Natural killer cell (primary cell): ENCODE results near the gene SMARCA4. TPM values are rescaled to one million over a fixed set of nuclear protein-coding genes. Genes with fewer than 3 reads are reported as not detected.

ENCODE experiments used
- ATAC-seq, 3 donors: fragments of 150-1000 bp in 2 of 3; fragments of 200-7000 bp in 1 of 3; cut with Tn5 transposase; 1 replicate in 1 of 3; 2 replicates in 2 of 3; pipeline ENCODE4 v1.10.0; 2021; ENCODE audit warnings: mild to moderate bottlenecking in 2 of 3, moderate library complexity in 2 of 3
- DNase-seq, 2 donors: peaks; one replicate each; pipeline versions ENCODE4 v3.0.0 to v3.0.0-alpha.2; 2013 to 2021; ENCODE audit warnings: mixed read lengths in 1 of 2
- H3K27ac ChIP-seq: one replicate; pipeline ENCODE4 v1.5.1; 2013; ENCODE audit warnings: mild to moderate bottlenecking, low read length
- H3K27me3 ChIP-seq: one replicate; pipeline ENCODE4 v1.6.1; 2013; ENCODE audit warnings: low read length; ENCODE audit not compliant: control insufficient read depth, insufficient read depth
- H3K36me3 ChIP-seq: one replicate; pipeline ENCODE4 v1.6.1; 2013; ENCODE audit warnings: low read length; ENCODE audit not compliant: control insufficient read depth, insufficient read depth
- H3K4me1 ChIP-seq: one replicate; pipeline ENCODE4 v1.6.1; 2013; ENCODE audit warnings: low read length; ENCODE audit not compliant: control insufficient read depth, insufficient read depth
- H3K4me3 ChIP-seq: one replicate; pipeline ENCODE4 v1.5.1; 2013; ENCODE audit warnings: low read length
- H3K9me3 ChIP-seq: one replicate; pipeline ENCODE4 v1.6.1; 2013; ENCODE audit warnings: low read length; ENCODE audit not compliant: control insufficient read depth, insufficient read depth
- H3K27ac Mint-ChIP-seq, 2 donors: one replicate each; pipeline ENCODE4 v1.8.0; 2022; ENCODE audit warnings: mild to moderate bottlenecking in 2 of 2, mixed read lengths in 2 of 2, moderate library complexity in 1 of 2
- H3K27me3 Mint-ChIP-seq, 2 donors: one replicate each; pipeline ENCODE4 v1.8.0; 2022; ENCODE audit warnings: low read depth in 2 of 2, mixed read lengths in 2 of 2
- H3K36me3 Mint-ChIP-seq: one replicate; pipeline ENCODE4 v1.8.0; 2022; ENCODE audit warnings: mixed read lengths
- H3K4me1 Mint-ChIP-seq, 2 donors: one replicate each; pipeline ENCODE4 v1.8.0; 2022; ENCODE audit warnings: mixed read lengths in 2 of 2
- H3K4me3 Mint-ChIP-seq: one replicate; pipeline ENCODE4 v1.8.0; 2022; ENCODE audit warnings: mild to moderate bottlenecking, moderate library complexity, mixed read lengths
- H3K9me3 Mint-ChIP-seq, 2 donors: one replicate each; pipeline ENCODE4 v1.8.0; 2022; ENCODE audit warnings: mixed read lengths in 2 of 2
- WGBS: methylation state at CpG from one replicate; pipeline ENCODE4 v1.1.7; 2013; ENCODE audit warnings: missing lambda C conversion rate; ENCODE audit not compliant: insufficient coverage; 5-methylcytosine and 5-hydroxymethylcytosine counted together
- intact Hi-C: fragments of 100-400 bp; cut with micrococcal nuclease; formaldehyde crosslinking; loops from one replicate; pipeline ENCODE4 v1.14.2; 2022
- total RNA-seq, 4 donors: library from RNA; stranded (reverse); fragments of 120-200 nt in 1 of 4; gene quantifications; one replicate each; pipeline versions ENCODE4 v1.2.3 to v1.2.4, GENCODE V29; 2013 to 2022
- TF ChIP-seq, protein P1 (sequence below): fragments of 200-600 bp; IDR thresholded peaks from one replicate; pipeline ENCODE4 v1.8.0; 2022; ENCODE audit warnings: antibody characterized with exemption

The SMARCA4 gene
- total RNA-seq, 3 donors from 2014 or later (not counting 1 experiment from before 2014, with no cell fraction given), result 85.4 to 96.1 (median 93.6) TPM

DNA sequence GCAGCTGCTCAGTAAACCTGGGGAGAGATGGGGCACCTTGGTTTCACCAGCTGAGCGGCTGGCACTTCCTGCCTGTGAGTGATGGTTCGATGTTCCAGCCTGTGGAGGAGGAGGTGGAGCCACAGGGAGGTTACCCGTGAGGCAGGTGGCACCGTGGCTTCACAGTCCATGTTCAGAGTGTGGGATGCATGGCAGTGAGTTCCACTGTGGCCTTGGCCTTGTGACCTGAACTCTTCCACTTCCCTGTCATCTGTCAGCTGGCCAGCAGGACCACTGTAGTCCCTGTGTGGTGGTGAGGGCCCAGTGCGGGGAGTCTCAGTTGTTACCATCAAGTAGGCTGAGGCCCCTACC is 16.9 kb downstream of the SMARCA4 start:
- peaks cover 18 to 26% of the 10 kb centered on the region in 2 donors for H3K4me1 Mint-ChIP-seq
- 39% methylated on average over 5 of the region's 5 CpGs for WGBS
- TF ChIP-seq, protein P1, sequence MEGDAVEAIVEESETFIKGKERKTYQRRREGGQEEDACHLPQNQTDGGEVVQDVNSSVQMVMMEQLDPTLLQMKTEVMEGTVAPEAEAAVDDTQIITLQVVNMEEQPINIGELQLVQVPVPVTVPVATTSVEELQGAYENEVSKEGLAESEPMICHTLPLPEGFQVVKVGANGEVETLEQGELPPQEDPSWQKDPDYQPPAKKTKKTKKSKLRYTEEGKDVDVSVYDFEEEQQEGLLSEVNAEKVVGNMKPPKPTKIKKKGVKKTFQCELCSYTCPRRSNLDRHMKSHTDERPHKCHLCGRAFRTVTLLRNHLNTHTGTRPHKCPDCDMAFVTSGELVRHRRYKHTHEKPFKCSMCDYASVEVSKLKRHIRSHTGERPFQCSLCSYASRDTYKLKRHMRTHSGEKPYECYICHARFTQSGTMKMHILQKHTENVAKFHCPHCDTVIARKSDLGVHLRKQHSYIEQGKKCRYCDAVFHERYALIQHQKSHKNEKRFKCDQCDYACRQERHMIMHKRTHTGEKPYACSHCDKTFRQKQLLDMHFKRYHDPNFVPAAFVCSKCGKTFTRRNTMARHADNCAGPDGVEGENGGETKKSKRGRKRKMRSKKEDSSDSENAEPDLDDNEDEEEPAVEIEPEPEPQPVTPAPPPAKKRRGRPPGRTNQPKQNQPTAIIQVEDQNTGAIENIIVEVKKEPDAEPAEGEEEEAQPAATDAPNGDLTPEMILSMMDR, result no peak

DNA sequence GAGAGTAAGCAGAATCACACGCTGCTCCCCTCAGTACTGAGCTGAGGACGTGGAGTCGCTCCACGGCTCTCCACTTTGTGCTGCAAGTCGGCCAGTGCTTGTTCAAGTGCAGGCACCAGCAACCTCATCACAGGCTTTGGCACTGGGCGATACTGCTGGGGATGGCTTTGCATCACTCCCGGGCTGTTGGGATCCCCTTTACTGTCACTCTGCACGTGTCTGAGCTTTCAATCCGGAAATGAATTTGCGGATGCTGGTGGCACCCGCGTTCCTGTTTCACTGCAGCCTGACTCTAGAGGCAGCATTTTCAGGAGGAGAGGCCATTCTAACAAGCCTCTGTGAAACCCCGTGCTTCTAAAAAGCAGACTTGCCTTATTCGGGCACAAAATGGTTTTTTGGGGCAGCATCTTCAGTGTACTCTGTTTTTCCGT is 19.1 kb downstream of the SMARCA4 start:
- intact Hi-C loops, result no loop called here
- no peak overlapping the region for H3K27ac ChIP-seq

More for the DNA sequence above, 16.9 kb downstream of the SMARCA4 start:
- Mint-ChIP-seq H3K27me3 (no peaks in the 10 kb centered on the region), H3K9me3 (no peaks in the 10 kb centered on the region), H3K36me3 (no peaks in the 10 kb centered on the region), H3K4me3 (no peak overlapping the region), H3K27ac (peak overlapping the region; percentile 19 to 58)
- Histone ChIP-seq H3K4me3 (no peak overlapping the region), H3K27ac (no peak overlapping the region), H3K4me1 (peaks cover 6% of the 10 kb centered on the region), H3K27me3 (no peaks in the 10 kb centered on the region), H3K36me3 (no peaks in the 10 kb centered on the region), H3K9me3 (no peaks in the 10 kb centered on the region)
- intact Hi-C loops, result no loop called here
- DNase-seq (no peak), ATAC-seq (no peak)

DNA sequence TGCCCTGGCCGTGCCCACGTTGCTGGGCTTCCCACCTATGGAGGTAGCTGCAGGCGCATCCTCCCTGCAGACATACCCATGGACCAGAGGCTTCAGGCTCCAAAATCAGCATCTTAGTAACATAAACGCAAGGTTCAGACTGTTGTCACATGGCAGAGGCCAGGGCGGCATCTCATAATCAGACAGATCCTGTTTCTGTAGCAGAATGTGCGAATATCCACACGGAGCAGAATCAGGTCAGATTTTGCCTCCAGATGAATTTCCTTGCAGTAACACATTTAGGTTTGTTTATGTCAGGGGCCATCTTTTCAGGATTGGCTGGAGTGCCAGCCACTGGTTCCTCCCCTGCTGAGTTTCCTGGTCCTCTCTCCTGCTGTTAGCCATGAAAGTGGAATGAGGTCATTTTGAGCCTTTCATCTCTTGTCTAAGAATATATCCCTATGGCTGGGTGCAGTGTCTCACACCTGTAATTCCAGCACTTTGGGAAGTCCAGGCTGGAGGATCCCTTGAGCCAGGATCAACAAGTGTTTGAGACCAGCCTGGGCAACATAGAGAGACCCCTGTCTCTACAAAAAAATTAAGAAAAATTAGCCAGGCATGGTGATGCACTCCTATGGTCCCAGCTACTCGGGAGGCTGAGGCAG is 20.5 kb downstream of the SMARCA4 start:
- intact Hi-C loops, result no loop called here

More for the DNA sequence above, 19.1 kb downstream of the SMARCA4 start:
- Histone ChIP-seq H3K4me1 (peaks cover 6% of the 10 kb centered on the region), H3K27me3 (no peaks in the 10 kb centered on the region), H3K9me3 (no peaks in the 10 kb centered on the region), H3K36me3 (peaks cover 3% of the 10 kb centered on the region), H3K4me3 (no peak overlapping the region)
- 75% methylated on average over 15 of the region's 15 CpGs for WGBS
- TF ChIP-seq, protein P1, result no peak
- Mint-ChIP-seq H3K4me1 (peaks cover 18 to 23% of the 10 kb centered on the region in 2 donors), H3K27me3 (no peaks in the 10 kb centered on the region), H3K27ac (no peak overlapping the region), H3K9me3 (no peaks in the 10 kb centered on the region), H3K36me3 (no peaks in the 10 kb centered on the region), H3K4me3 (no peak overlapping the region)
- ATAC-seq (peak in 2 of 3 donors; percentile 37 to 64), DNase-seq (peak in 1 of 2 donors; percentile 54)

More for the DNA sequence above, 20.5 kb downstream of the SMARCA4 start:
- Histone ChIP-seq H3K27me3 (no peaks in the 10 kb centered on the region), H3K36me3 (peaks cover 14% of the 10 kb centered on the region), H3K9me3 (no peaks in the 10 kb centered on the region), H3K27ac (no peak overlapping the region), H3K4me1 (peaks cover 6% of the 10 kb centered on the region), H3K4me3 (no peak overlapping the region)
- H3K4me1 Mint-ChIP-seq, result peaks cover 12 to 15% of the 10 kb centered on the region in 2 donors
- TF ChIP-seq, protein P1, result no peak
- no peak for ATAC-seq
- no peaks in the 10 kb centered on the region for H3K9me3 Mint-ChIP-seq
- H3K4me3 Mint-ChIP-seq, result no peak overlapping the region
- no peak overlapping the region for H3K27ac Mint-ChIP-seq
- WGBS, result 96% methylated on average over 8 of the region's 8 CpGs
- no peaks in the 10 kb centered on the region for H3K27me3 Mint-ChIP-seq
- no peak for DNase-seq
- no peaks in the 10 kb centered on the region for H3K36me3 Mint-ChIP-seq
